ENCODE data around the gene TCTN2.

The TCTN2 gene

DNA sequence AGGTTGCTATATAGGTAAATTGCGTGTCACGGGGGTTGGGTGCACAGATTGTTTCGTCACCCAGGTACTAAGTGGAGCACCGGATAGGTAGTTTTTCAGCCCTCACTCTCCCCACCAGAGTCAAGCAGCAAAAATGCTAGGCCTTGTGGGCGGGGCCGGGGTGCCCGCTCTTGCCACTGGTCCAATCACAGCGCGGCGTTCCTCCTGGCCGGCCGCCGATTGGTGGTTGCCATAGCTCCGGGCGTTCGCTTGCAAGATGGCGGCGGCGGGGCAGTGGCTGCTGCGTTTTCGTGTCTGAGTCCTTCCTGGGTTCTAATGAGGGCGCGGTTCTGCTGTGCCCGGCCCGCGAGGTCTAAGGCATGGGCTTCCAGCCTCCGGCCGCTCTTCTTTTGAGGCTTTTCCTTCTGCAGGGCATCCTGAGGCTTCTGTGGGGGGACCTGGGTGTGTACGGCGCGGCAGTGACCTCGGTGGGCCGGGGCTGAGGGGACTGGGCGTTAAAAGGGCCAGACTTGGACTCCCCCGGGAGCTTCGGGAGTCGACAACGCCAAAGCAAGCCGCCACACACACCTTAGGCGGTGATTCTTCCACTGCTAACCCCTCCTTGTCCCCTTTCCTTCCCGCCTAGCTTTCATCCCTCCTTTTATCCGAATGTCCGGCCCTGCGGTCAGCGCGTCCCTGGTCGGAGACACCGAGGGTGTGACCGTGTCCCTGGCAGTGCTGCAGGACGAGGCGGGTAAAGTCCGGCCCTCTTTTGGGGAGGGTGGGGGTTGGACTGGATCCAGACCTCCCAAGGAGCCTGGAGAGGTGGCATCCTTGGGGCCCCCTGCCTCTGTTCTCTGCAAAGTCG lies at the start of gene TCTN2:
TSS of gene TCTN2 (plus strand) at position 232 of the 847 bp plus-strand sequence. CDS start at position 360, 128 bp downstream.
- FAIRE-seq = peak; percentile 65

DNA sequence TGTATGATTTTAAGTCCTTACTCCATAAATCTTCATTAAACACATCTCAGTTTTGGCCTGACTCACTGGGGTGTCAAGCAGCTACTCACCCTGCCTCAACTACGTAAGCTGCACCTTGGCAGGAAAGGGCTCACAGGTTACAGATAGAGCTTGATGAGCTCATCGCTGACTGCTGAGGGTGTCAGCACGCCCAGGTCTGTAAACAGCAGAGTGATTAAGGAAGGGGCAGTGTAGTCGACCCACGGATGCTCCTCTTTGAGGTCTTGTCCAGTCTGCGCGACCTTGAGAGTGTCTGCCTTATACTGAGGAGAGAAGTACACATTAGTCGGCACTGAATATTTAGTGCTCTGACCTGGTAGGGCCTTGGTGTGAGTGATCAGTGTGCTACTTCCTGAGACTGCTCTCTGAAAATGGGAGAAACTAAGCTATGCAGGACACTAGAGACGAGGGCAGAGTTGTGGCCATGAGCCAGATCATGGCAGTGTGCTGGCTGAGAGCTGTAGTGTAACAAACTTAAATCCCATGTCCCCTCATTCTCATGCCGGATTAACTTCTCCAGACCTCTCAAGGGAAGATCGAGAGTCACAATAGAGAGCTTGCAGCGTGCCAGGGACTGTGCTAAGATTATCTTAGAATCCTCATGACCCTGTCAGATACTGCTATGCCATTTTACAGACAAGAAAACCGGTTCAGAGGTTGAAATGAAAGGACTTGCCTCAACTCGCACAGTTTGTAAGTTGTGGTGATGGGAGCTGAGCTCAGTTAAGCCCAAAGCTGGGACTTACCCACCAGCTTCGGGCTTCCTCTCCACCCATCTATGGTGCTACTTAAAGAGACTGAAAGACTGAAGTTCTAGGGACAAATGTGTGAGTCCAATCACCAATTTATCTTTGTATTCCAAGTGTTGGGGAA lies 49.0 kb upstream of the TCTN2 start:
- FAIRE-seq = no peak

DNA sequence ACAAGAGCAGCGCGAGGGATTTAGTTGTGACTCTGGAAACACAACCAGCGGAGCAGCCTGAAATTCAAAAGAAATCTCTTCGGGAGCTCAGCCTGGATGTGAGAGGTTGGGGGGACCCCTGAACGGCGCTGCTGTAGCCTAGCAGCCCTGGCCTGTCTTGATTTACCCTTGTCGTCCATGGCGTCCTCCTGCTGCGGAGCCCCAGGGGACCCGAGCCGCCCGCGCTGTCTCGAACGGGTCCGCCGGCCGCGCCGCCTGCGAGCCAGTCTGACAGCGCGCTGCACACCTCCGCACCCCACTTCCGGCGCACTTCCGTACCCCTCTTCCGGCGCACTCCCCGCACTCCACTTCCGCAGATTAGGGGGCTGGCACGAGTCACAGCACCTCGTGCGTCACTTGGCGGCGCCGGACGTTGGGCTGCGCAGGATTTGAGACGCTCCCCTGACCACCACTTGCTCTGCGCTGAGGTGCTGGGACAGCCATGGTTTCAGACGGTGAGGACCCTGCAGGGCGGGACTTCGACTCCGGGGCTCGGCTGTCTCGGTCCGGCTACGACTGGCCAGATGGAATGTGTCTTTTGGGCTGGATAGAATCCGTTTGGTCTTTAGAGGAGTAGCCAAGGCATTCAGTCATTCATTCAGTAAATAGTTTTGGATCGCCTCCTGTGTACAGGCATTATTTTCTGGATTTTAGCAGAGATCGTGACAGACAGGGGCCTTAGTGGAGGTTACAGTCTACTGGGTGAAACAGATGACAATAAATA lies 37.4 kb upstream of the TCTN2 start, which contains the start of the genes EIF2B1 and GTF2H3:
TSS of gene EIF2B1 (minus strand) at position 308 of the 763 bp plus-strand sequence. CDS start at position 179, 129 bp downstream.
TSS of gene GTF2H3 (plus strand) at position 451 of the 763 bp plus-strand sequence. CDS start at position 482, 31 bp downstream.
- FAIRE-seq = peak; percentile 50

DNA sequence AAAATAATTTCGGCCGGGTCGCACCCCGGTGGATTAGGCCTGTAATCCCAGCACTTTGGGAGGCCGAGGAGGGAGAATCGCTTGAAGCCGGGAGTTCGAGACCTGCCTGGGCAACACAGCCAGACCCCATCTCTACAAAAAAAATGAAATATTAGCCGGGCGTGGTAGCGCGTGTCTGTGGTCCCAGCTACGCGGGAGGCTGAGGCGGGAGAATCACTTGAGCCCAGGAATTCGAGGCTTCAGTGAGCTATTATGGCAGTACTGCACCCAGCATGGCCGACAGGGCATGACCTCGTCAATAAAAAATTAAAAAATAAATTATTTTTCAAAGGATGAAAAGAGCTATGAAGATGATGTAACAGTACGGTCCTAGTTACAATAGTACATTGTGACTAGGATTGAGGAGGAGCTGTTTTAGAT lies 36.8 kb upstream of the TCTN2 start:
- no peak for FAIRE-seq

DNA sequence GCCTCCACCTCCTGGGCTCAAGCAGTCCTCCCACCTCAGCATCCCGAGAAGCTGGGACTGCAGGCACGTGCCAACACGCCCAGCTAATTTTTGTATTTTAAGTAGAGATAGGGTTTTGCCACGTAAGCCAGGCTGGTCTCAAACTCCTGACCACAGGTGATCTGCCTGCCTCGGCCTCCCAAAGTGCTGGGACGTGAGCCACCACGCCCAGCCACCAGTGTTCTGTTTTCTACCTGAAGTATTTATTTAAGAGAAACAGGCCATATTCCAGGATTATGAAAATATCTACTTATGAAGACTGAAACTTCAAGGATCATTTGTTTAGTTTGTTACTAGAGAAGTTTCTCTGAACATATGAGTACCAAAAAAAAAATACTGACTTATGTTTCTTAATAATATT lies 27.0 kb upstream of the TCTN2 start:
- no peak for FAIRE-seq

DNA sequence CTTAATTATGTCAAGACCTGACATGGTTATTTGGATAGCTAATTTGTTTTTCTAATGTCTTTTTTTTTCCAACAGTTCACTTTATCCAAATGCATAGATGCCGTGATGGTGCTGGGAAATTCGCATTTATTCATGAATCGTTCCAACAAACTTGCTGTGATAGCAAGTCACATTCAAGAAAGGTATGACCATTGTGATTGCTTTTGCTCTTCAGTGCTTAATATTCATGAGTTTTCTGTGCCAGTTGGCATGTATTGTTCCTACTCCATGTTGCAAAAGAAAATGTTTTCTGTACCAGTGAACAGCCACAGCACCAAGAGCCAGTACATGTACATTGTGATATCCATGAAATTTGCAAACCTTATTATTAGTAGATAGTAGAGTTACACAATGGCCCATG lies 25.5 kb upstream of the TCTN2 start:
- no peak for FAIRE-seq

DNA sequence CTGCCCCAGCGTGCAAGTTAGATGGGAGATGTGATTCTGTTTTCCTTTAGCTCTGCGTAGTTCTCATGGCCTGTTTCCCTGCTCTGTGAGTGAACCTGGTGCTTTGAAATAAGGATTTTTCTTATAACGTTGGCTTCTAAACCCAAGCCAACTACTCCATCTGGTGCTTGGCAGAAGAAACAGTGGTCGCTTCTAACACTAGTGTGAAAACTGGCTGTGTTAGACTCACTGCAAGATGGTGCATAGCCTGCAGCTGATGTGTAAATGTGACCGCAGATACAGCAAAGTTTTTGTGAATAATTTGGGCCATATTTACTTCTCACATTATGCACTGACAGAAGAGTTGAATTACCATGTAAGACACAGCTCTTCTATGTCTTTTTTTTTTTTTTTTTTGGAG lies 25.0 kb upstream of the TCTN2 start:
- FAIRE-seq = no peak

DNA sequence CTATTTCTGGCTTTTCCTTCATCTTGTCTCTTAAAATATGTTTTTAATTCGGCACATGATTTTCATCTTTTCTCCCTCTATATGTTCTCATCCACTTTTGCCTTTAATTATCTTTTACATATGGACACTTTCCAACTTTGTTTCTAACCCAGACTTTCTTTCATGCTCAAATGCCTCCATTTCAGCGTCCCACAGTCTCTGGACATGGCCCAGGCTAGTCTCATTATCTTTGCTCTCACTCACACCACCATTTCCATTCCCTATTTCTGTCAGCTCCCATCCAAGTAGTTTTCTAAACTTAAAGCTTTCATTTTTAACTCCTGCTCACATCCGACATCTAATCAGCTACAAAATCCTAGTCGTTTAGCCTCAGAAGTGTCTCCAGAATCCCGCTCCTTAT lies 22.5 kb upstream of the TCTN2 start:
- no peak for FAIRE-seq

DNA sequence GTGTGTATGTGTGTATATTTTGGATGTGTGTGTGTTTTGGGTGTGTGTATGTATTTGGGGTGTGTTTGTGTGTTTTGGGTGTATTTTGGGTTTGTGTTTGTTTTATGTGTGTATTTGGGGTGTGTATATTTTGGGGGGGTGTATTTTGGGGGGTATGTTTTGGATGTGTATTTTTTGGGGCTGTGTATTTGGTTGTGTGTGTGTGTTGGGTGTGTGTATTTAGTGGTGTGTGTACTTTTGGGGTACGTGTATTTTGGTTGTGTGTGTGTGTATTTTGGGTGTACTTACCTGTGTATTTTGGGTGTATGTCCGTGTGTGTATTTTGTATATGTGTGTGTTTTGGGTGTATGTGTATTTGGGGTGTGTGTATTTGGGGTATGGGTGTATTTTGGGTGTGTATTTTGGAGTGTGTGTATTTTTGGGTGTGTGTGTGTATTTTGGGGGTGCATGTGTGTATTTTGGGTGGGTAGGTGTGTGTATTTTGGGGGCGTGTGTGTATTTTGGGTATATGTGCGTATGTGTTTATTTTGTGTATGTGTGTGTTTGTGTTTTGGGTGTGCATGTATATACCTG lies 16.7 kb upstream of the TCTN2 start:
- no peak for FAIRE-seq

DNA sequence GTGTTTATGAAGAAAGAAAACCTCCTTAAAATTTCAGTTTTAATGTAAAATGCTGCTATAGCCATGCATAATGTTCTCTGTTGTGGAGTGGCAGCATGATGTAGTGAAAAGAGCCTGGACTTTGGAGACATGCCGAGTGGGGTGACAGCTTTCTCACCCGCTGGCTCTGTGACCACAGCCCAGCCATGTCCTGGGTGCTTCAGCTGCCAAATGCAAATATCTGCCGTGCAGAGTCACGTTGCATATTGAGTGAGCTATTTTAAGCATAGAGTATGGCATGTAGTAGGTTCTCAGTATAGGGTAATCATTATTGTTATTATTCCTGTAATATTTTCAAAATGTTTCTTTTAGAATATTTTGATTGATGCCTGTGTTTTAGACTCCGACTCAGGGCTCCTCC lies 15.5 kb upstream of the TCTN2 start:
- FAIRE-seq = no peak

DNA sequence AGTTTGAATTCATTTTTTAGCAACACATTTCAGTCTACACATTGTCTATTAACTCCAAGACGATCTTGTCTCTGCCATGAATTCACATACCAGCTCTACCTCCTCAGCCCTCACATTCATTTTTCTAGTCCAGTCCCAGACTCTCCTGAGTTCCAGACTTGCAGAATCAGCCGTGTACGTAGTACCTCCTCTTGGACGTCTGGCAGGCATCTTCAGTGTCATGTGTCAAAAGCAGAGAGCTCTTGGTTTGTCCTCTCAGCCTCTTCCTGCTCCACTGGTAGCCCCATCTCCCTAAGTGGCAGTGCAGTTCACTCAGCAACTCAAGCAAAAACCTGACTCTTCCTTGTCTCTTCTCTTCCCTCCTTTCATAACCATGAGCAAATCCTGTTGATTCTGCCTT lies 14.5 kb upstream of the TCTN2 start:
- FAIRE-seq = no peak

DNA sequence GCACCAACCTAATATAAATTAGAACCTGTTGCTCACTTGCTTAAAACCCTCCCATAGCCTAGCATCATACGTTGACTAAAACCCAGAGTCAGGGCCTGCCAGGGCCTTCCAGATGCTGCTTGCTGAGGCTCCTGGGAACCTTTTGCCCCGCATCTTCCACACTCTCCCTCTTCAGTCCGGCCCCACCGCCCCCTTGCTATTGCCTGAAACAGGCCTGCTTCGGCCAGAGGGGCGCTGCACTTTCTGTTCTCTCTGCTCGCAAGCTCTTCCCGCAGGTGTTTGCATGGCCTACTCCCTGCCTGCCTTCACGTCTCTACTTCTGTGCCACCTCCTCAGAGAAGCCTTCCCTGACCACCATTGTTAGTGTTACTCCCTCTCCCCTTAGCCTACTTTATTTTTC lies 13.7 kb upstream of the TCTN2 start:
- no peak for FAIRE-seq

DNA sequence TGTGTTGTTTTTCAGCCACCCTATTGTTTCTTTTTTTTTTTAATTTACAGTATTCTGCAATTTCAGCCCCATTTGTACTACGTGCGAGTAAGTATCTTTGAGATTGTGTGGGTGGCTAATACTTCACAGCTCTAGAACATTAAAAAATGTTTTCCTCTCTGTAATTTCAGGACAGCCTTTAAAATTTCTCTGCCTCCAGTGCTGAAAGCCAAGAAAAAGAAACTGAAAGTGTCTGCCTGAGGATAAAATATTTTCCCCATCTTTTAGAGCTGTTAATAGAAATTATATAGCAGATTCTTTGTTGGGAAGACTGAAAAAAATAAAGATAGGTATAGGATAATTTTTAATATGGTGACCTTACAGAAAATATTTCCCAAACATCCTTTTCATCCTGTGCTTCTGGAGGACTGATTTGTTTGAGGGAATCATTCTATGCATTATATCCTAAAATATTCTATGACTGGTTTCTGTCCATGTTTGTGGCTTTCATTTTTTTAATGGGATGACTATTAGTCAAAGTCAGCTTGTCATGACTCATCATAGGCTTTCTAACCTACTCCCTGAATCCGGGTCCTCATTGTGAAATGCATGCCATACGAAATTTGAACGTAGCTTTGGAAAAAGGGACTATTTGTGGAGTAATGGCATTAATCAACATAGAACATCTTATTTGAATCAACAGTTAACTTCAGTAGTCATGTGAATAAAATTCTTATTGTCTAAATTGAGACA lies 10.8 kb upstream of the TCTN2 start:
- no peak for FAIRE-seq

DNA sequence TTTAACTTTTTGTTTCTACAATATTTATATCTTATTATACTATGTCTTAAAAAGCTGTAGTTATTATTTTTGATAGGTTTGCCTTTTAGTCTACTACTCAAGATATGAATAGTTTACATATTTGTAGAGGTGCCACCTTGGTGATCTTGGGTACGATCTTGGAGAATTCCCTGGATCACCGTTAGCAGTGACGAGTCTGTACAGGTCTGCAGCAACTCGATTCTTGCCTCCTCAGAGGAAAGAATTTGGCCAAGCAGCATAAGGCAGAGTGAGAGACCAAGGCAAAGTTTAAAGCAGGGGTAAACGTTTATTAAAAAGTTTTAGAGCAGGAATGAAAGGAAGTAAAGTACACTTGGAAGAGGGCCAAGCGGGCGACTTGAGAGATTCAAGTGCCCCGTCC lies 3.1 kb upstream of the TCTN2 start:
- no peak for FAIRE-seq

DNA sequence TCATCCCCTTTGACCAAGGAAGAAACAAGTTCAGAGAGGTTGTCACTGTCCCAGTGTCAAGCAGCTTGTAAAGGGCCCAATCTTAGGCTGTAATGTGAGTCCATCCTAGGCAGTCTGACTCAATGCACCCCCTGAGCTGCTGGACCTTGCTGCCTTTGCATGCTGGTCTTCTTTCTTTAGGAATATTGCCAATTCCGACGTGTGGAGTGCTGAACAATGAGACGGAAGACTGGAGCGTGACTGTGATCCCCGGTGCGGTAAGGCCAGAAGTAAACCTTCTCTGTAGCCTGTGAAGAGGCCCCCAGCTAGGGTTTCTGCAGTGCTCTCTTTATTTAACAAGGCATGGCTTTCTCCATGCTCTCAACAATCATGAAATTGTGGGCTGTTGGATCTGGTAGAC lies 963 bp downstream of the TCTN2 start:
- FAIRE-seq = no peak

DNA sequence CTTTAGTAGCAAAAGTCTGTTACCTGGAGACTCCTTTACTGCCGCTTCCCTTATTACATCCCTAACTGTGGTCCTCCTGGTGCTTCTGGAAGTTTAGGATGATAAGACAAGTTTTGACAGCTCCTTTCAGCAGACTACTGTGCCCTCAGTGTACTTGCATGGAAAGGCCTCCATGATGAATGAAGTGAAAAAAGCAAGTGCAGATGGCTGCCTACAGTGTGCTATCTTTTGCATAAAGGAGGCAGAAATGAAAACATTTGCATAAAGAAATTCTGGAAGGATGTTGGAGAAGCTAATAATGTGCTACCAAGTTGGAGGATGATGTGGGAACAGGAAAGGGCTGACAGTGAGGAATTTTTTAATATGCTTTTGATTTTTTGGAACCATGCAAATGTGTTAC lies 4.5 kb downstream of the TCTN2 start:
- FAIRE-seq = no peak

DNA sequence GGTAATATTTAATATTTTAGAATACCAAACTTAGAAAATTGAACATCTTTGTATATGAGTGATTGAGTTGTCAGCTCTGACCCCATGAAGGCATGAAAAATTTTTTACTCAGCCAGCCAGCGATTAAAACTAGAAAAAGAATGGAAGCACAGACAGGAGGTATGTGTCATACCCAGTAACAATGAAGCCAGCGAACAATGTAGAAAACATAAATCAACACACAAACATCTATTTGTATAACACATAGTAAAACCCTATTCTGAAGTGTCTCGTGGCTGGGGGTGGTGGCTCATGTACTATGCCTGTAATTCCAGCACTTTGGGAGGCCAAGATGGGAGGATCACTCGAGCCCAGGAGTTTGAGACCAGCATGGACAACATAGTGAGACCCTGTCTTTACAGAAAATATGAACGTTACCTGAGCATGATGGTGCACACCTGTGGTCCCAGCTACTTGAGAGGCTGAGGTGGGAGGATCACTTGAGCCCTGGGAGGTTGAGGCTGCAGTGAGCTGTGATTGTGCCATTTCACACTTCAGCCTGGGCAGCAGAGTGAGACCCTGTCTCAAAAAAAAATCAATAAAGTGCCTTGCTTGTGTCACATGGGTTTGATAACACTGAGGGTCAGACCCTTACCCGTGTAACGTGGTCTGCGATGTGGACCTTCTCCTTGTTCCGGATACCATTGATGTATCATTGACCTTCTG lies 5.9 kb downstream of the TCTN2 start:
- FAIRE-seq = no peak

DNA sequence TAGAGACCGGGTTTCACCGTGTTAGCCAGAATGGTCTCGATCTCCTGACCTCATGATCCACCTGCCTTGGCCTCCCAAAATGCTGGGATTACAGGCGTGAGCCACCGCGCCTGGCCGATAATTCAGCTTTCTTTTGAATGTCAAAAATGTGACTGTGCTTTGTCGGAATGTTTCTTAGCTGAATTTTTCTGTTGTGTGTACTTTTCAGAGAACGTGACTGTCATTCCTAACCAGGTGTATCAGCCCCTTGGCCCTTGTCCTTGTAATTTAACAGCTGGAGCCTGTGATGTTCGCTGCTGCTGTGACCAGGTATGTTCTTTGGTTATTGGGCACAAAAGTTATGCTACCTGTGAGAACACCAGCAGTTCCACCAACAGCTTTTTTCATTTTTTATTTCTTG lies 8.1 kb downstream of the TCTN2 start:
- no peak for FAIRE-seq

DNA sequence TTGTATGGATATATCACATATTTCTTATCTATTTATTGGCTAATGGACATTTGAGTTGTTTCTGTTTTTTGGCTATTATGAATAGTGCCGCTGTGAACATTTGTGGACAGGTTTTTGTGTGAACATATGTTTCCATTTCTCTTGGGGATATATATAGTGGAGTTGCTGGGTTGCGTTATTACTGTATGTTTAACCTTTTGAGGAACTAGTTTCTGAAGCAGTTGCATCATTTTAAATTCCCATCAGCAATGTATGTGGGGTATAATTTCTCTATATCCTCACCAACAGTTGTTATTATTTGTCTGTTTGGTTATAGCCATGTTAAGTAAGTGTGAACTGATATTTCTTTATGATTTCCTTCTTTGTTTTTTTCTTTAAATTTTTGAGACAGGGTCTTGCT lies 10.7 kb downstream of the TCTN2 start:
- no peak for FAIRE-seq

DNA sequence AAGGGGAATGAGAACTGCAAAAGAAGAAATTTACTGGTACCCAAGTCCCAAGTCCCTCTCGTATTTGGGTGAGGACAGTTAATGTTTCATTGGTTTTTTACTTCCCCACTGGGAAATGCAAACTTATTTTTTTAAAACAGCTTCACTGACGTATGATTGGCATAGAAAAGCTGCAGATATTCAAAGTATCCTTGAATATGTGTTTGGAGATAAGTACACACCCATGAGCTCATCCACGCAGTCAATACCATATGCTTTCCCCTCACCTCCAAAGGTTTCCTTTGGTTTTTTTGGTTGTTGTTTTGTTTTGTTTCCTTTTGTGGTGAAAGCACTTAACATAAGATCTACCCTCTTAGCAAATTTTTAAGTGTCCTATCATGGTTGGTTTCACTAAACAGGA lies 13.1 kb downstream of the TCTN2 start:
- FAIRE-seq = no peak

DNA sequence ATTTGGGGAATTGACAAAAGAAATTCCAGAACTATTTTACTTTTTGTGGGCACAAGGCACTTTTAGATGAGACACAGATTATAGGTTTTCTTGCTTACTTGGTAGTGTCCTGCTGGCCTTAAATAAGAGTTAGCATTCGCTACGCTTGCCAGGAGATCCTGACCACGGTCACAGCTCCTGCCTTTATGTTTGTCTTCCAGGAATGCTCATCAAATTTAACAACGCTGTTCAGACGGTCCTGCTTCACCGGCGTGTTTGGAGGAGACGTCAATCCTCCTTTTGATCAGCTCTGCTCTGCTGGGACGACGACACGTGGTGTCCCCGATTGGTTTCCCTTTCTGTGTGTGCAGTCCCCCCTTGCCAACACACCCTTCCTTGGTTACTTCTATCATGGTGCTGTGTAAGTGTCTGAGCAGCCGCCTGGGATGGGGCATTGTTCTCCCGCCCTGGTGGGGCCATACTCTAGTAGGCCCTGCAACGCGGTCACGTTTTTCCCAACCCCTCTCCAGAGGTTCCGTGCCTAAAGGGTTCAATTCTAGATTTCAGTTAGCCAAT lies 15.8 kb downstream of the TCTN2 start:
- FAIRE-seq = no peak

All from endometrium (tissue), 2 donors.